K562 (cell line): ENCODE results near the gene NTM. TPM values are rescaled to one million over a fixed set of nuclear protein-coding genes. Genes with fewer than 3 reads are reported as not detected.

Source experiments
- ATAC-seq: fragments of 200-7000 bp; cut with Tn5 transposase; 3 replicates; pipeline ENCODE4 v1.9.1; 2020; ENCODE audit warnings: moderate library complexity
- BruUV-seq: library from RNA; stranded (reverse); fragments of 400-500 nt; replicated peaks from 2 replicates; lab custom pipeline; 2021; lab: Mats Ljungman, UMichigan
- CTCF ChIA-PET: fragments of 300-600 bp; formaldehyde crosslinking; extraction: SDS; loops from one replicate; lab custom pipeline; 2021; ENCODE audit warnings: low intra/inter-chr PET ratio; lab: Yijun Ruan, JAX
- POLR2A ChIA-PET: fragments of 300-600, 350-650 bp; sonication (Branson Sonifier 250); formaldehyde crosslinking; extraction: SDS; loops from one replicate; lab custom pipeline; 2021; ENCODE audit warnings: antibody characterized with exemption, inconsistent platforms; lab: Yijun Ruan, JAX
- DNase-seq, 4 experiments: peaks; one replicate each; pipeline versions ENCODE4 v3.0.0 to v3.0.0-alpha.2; 2011 to 2018; ENCODE audit warnings: low spot score in 3 of 4, mixed read lengths in 3 of 4; ENCODE audit errors: extremely low read depth in 1 of 4
- FAIRE-seq: peaks from 2 replicates; lab custom pipeline; 2011; peaks lifted over from hg19 to GRCh38; lab: Jason Lieb, UNC
- H2AFZ ChIP-seq: 2 replicates; pipeline ENCODE4 v1.6.0; 2011; ENCODE audit warnings: low read depth, low read length, control low read depth, inconsistent platforms
- H3K27ac ChIP-seq: fragments of 200-600 bp; 3 replicates; pipeline ENCODE4 v1.8.0; 2011; ENCODE audit warnings: low read depth, mild to moderate bottlenecking, control low read depth, inconsistent platforms, low read length, moderate library complexity, mixed read lengths; ENCODE audit errors: extremely low read depth
- H3K27me3 ChIP-seq, 2 experiments: fragments of 300-600 bp in 1 of 2; 2 replicates in 1 of 2; 3 replicates in 1 of 2; pipeline versions ENCODE4 v1.6.0 to v1.8.0; 2011; ENCODE audit warnings: inconsistent platforms in 2 of 2, low read length in 2 of 2, mild to moderate bottlenecking in 1 of 2, mixed read lengths in 1 of 2, moderate library complexity in 1 of 2; ENCODE audit not compliant: control insufficient read depth in 2 of 2, insufficient read depth in 2 of 2
- H3K36me3 ChIP-seq: fragments of 300-600 bp; 3 replicates; pipeline ENCODE4 v1.8.0; 2011; ENCODE audit warnings: mild to moderate bottlenecking, low read length, inconsistent platforms; ENCODE audit not compliant: control insufficient read depth, insufficient read depth
- H3K4me1 ChIP-seq, 2 experiments: fragments of 200-600 bp in 1 of 2; replicated peaks in 1 of 2; 2 replicates in 1 of 2; 3 replicates in 1 of 2; pipeline versions ENCODE4 v1.5.1 to v1.8.0; 2011; ENCODE audit warnings: inconsistent platforms in 2 of 2, low read length in 2 of 2, mild to moderate bottlenecking in 1 of 2, mixed read lengths in 1 of 2, moderate library complexity in 1 of 2; ENCODE audit not compliant: control insufficient read depth in 2 of 2, insufficient read depth in 2 of 2
- H3K4me2 ChIP-seq: 2 replicates; pipeline ENCODE4 v1.6.1; 2011; ENCODE audit warnings: low read length, control low read depth, inconsistent platforms, mixed read lengths; ENCODE audit not compliant: insufficient read depth
- H3K4me3 ChIP-seq: fragments of 200-600 bp; sonication (generic), shearing (Covaris generic); 2 replicates; pipeline ENCODE4 v1.5.1; 2016; ENCODE audit warnings: control low read depth, inconsistent platforms
- H3K79me2 ChIP-seq: fragments of 200-600 bp; 3 replicates; pipeline ENCODE4 v1.8.0; 2011; ENCODE audit warnings: low read length, inconsistent platforms; ENCODE audit not compliant: control insufficient read depth, insufficient read depth
- H3K9ac ChIP-seq, 2 experiments: 2 replicates each; pipeline versions ENCODE4 v1.6.0 to v1.6.1; 2011; ENCODE audit warnings: low read depth in 2 of 2, low read length in 2 of 2, control low read depth in 1 of 2, inconsistent platforms in 1 of 2, mild to moderate bottlenecking in 1 of 2, mixed read lengths in 1 of 2; ENCODE audit not compliant: insufficient read depth in 1 of 2
- H3K9me1 ChIP-seq: one replicate; pipeline ENCODE4 v1.6.0; 2011; ENCODE audit warnings: inconsistent platforms, mild to moderate bottlenecking, low read length, moderate library complexity; ENCODE audit not compliant: control insufficient read depth, insufficient read depth
- H3K9me3 ChIP-seq: replicated peaks from 2 replicates; pipeline ENCODE4 v1.5.1; 2011; ENCODE audit warnings: low read depth, low read length, inconsistent platforms; ENCODE audit not compliant: control insufficient read depth, insufficient read depth
- H4K20me1 ChIP-seq: replicated peaks from 2 replicates; pipeline ENCODE4 v1.6.1; 2011; ENCODE audit warnings: low read length, inconsistent platforms, mixed read lengths; ENCODE audit not compliant: control insufficient read depth, insufficient read depth
- MEF2D ChIP-seq: conservative IDR thresholded peaks from 2 replicates; pipeline ENCODE4 v1.6.1; 2016; ENCODE audit warnings: low read depth, missing genetic modification characterization, missing compliant biosample characterization
- NCOA6 ChIP-seq: fragments of 450-650 bp; IDR thresholded peaks from 2 replicates; pipeline ENCODE4 v1.6.1; 2017; ENCODE audit warnings: mild to moderate bottlenecking
- NR0B1 ChIP-seq: fragments of 450-650 bp; IDR thresholded peaks from one replicate; pipeline ENCODE4 v1.6.1; 2018; ENCODE audit warnings: mild to moderate bottlenecking, moderate library complexity; ENCODE audit not compliant: partially characterized antibody
- TCF3 ChIP-seq: sonication (generic); formaldehyde crosslinking; IDR thresholded peaks from 2 replicates; pipeline ENCODE4 v1.4.0; 2020; ENCODE audit warnings: mild to moderate bottlenecking, missing genetic modification reagents
- ZNF239 ChIP-seq: fragments of 250-450 bp; sonication (Bioruptor Pico); IDR thresholded peaks from 2 replicates; pipeline ENCODE4 v1.4.0; 2020; ENCODE audit warnings: mild to moderate bottlenecking
- WGBS: fragments of 100-300 bp; shearing (Covaris generic); methylation state at CpG from one replicate; pipeline ENCODE4 v1.1.6; 2016; ENCODE audit warnings: low coverage, mixed read lengths; ENCODE audit not compliant: insufficient coverage; ENCODE audit errors: missing lambda C conversion rate; 5-methylcytosine and 5-hydroxymethylcytosine counted together
- in situ Hi-C: fragments of 300-500 bp; cut with MboI; formaldehyde crosslinking; loops from 4 replicates; pipeline ENCODE4 v1.15.0; 2018; ENCODE audit warnings: inconsistent platforms, mixed read lengths
- intact Hi-C: fragments of 100-400 bp; cut with micrococcal nuclease; formaldehyde crosslinking; loops from 2 replicates; pipeline ENCODE4 v1.14.2; 2022
- polyA plus RNA-seq, 8 experiments: library from polyadenylated mRNA; depleted of rRNA in 4 of 8; stranded (reverse) in 5 of 8; unstranded in 3 of 8; fragments of >200 nt; fragmentation: Nextera tagmentation in 2 of 8; fragmentation: Illumina TruSeq in 1 of 8; extraction: Ambion mirVana in 2 of 8; extraction: Trizol in 1 of 8; gene quantifications; 2 replicates each; pipeline versions ENCODE4 v1.2.1 to v1.2.3, GENCODE V29; 2011 to 2014; ENCODE audit warnings: inconsistent platforms in 1 of 8, missing spikeins in 1 of 8
- total RNA-seq, 7 experiments: library from RNA; depleted of rRNA in 6 of 7; stranded (reverse); fragments of >200 nt in 6 of 7; fragmentation: Illumina TruSeq in 2 of 7; extraction: Trizol in 2 of 7; gene quantifications; 2 replicates each; pipeline versions ENCODE4 v1.2.1 to v1.2.3, GENCODE V29; 2011 to 2021; ENCODE audit warnings: low replicate concordance in 1 of 7

Gene NTM
- total and polyA plus RNA-seq, 9 of the 15 experiments (the other 6 are each of a cell fraction or from before 2014, with no cell fraction given), result not detected

GRCh38 chr11:131656179-131656838 is 285.9 kb downstream of the NTM start:
- Histone ChIP-seq H3K9me1 (no peaks in the 10 kb centered on the region), H3K27me3 (peaks cover 0 to 6% of the 10 kb centered on the region in 2 experiments; a peak in 2 of 5 replicates), H3K4me1 (no peaks in the 10 kb centered on the region), H3K36me3 (no peaks in the 10 kb centered on the region), H3K4me3 (no peak overlapping the region), H3K9ac (no peak overlapping the region), H2AFZ (no peak overlapping the region), H3K9me3 (no peaks in the 10 kb centered on the region), H3K4me2 (no peak overlapping the region), H3K79me2 (no peaks in the 10 kb centered on the region), H4K20me1 (no peaks in the 10 kb centered on the region), H3K27ac (no peak overlapping the region)
- ChIA-PET CTCF (no interaction called here), POLR2A (interaction anchor here (0.6 kb wide), 1 partner anchor 27 kb away, joined by 3 read pairs; no protein-coding TSS in a partner anchor)
- WGBS, result 0% methylated on average over 5 of the region's 9 CpGs
- DNase-seq (no peak), FAIRE-seq (no peak), ATAC-seq (no peak)
- TF ChIP-seq MEF2D (tag), result no peak
- TF ChIP-seq NR0B1, result no peak
- no peak for TF ChIP-seq NCOA6
- TF ChIP-seq TCF3 (CRISPR knock-in tag), result no peak
- no peak for TF ChIP-seq ZNF239 (CRISPR knock-in tag)
- no TSS peak for BruUV-seq
- in situ Hi-C loops, result loop anchor here (25.0 kb wide), 1 partner anchor 744 kb away; the partner anchor contains the start of gene SNX19
- intact Hi-C loops, result no loop called here
